OCI-LY3 (cell line): Measurements from ENCODE around the gene ROR2.

ENCODE experiments used
- CTCF ChIP-seq: fragments of 200-600, 300-600 bp; sonication (generic); IDR thresholded peaks from 2 replicates; pipeline ENCODE4 v1.5.1; 2014; ENCODE audit warnings: antibody characterized with exemption, low read length, low read depth
- EZH2phosphoT487 ChIP-seq: fragments of 200-600 bp; shearing (Covaris generic); IDR thresholded peaks from 2 replicates; pipeline ENCODE4 v1.6.1; 2018; ENCODE audit warnings: antibody characterized with exemption, mixed run types, low read depth

GRCh38 chr9:91680998-91681397 lies 269.0 kb downstream of the ROR2 start:
- TF ChIP-seq CTCF = no peak
- no peak for TF ChIP-seq EZH2phosphoT487
